ENCODE data around the gene CCL23. TPM values are rescaled to one million over a fixed set of nuclear protein-coding genes. Genes with fewer than 3 reads are reported as not detected.

Gene CCL23
- total RNA-seq, 1 experiment from 2014 or later = not detected

GRCh38 chr17:36048066-36048465 is 30.3 kb upstream of the CCL23 start:
- no peak for DNase-seq
- Histone ChIP-seq H3K36me3 (ENCODE audit: low read depth) (no peaks in the 10 kb centered on the region), H3K9me2 (ENCODE audit: insufficient read depth) (no peaks in the 10 kb centered on the region), H2AFZ (no peak overlapping the region), H3K4me1 (replicated peaks; ENCODE audit: insufficient read depth) (no peaks in the 10 kb centered on the region), H3K4me2 (no peak overlapping the region), H3K27ac (no peak overlapping the region), H3K9me3 (ENCODE audit: insufficient read depth, low read depth) (no peaks in the 10 kb centered on the region), H3K27me3 (ENCODE audit: insufficient read depth, low read depth) (peaks cover 27% of the 10 kb centered on the region), H3K79me2 (ENCODE audit: low read depth) (no peaks in the 10 kb centered on the region), H3K4me3 (no peak overlapping the region), H4K20me1 (ENCODE audit: insufficient read depth) (no peaks in the 10 kb centered on the region; the same call in 1 of the 2 replicates), H3F3A (ENCODE audit: insufficient read depth, low read depth) (no peaks in the 10 kb centered on the region)
- no TSS peak for BruUV-seq (replicated peaks)
- ChIA-PET CTCF (no interaction called here), POLR2A (ENCODE audit: unreplicated experiment) (no interaction called here)
- intact Hi-C loops (cut with micrococcal nuclease; ENCODE audit: unreplicated experiment) = no loop called here
- TF ChIP-seq CTCF (conservative IDR thresholded peaks at IDR 0.05) = no peak

- no peak overlapping the region for H2AFZ ChIP-seq
- no peak for DNase-seq
- ChIA-PET POLR2A (ENCODE audit: unreplicated experiment) (no interaction called here), CTCF (no interaction called here)
- peaks cover 67% of the 10 kb centered on the region for H3K27me3 ChIP-seq (ENCODE audit: insufficient read depth, low read depth)
- H3K4me1 ChIP-seq (replicated peaks; ENCODE audit: insufficient read depth) = no peaks in the 10 kb centered on the region
- H3K9me3 ChIP-seq (ENCODE audit: insufficient read depth, low read depth) = no peaks in the 10 kb centered on the region
- no peak for TF ChIP-seq EZH2 (IDR thresholded peaks at IDR 0.05; ENCODE audit: low read depth)
- no peak for TF ChIP-seq CTCF (conservative IDR thresholded peaks at IDR 0.05)
- H3K4me3 ChIP-seq = no peak overlapping the region
- H3K9me2 ChIP-seq (ENCODE audit: insufficient read depth) = no peaks in the 10 kb centered on the region; the same call in 1 of the 2 replicates
- H3K4me2 ChIP-seq = no peak overlapping the region
- BruUV-seq (replicated peaks) = no TSS peak
- H3K36me3 ChIP-seq (ENCODE audit: low read depth) = no peaks in the 10 kb centered on the region
- H3K27ac ChIP-seq = no peak overlapping the region
- no peaks in the 10 kb centered on the region for H3K79me2 ChIP-seq (ENCODE audit: low read depth)
- H4K20me1 ChIP-seq (ENCODE audit: insufficient read depth) = no peaks in the 10 kb centered on the region
- intact Hi-C loops (cut with micrococcal nuclease; ENCODE audit: unreplicated experiment) = no loop called here
- no peaks in the 10 kb centered on the region for H3F3A ChIP-seq (ENCODE audit: insufficient read depth, low read depth)
These were observed 18.5 kb upstream of the CCL23 start for GRCh38 chr17:36036235-36036634.

- Histone ChIP-seq H3K9me2 (ENCODE audit: insufficient read depth) (no peaks in the 10 kb centered on the region; the same call in 1 of the 2 replicates), H4K20me1 (ENCODE audit: insufficient read depth) (no peaks in the 10 kb centered on the region), H3K4me2 (no peak overlapping the region), H3K9me3 (ENCODE audit: insufficient read depth, low read depth) (no peaks in the 10 kb centered on the region), H3K4me1 (replicated peaks; ENCODE audit: insufficient read depth) (no peaks in the 10 kb centered on the region), H3F3A (ENCODE audit: insufficient read depth, low read depth) (no peaks in the 10 kb centered on the region), H3K27me3 (ENCODE audit: insufficient read depth, low read depth) (peaks cover 56% of the 10 kb centered on the region), H3K79me2 (ENCODE audit: low read depth) (no peaks in the 10 kb centered on the region), H3K4me3 (no peak overlapping the region), H3K27ac (no peak overlapping the region), H3K36me3 (ENCODE audit: low read depth) (no peaks in the 10 kb centered on the region), H2AFZ (no peak overlapping the region)
- TF ChIP-seq CTCF (conservative IDR thresholded peaks at IDR 0.05) = no peak
- no peak for TF ChIP-seq EZH2 (IDR thresholded peaks at IDR 0.05; ENCODE audit: low read depth)
- no TSS peak for BruUV-seq (replicated peaks)
- ChIA-PET CTCF (no interaction called here), POLR2A (ENCODE audit: unreplicated experiment) (no interaction called here)
- intact Hi-C loops (cut with micrococcal nuclease; ENCODE audit: unreplicated experiment) = no loop called here
- DNase-seq = no peak
These were observed 16.4 kb upstream of the CCL23 start for GRCh38 chr17:36034127-36034526.
